K562 (cell line): ENCODE measurements around the gene TRMT2A. TPM values are rescaled to one million over a fixed set of nuclear protein-coding genes. Genes with fewer than 3 reads are reported as not detected.

Source experiments
- ATAC-seq: fragments of 200-7000 bp; cut with Tn5 transposase; 3 replicates; pipeline ENCODE4 v1.9.1; 2020; ENCODE audit warnings: moderate library complexity
- BruUV-seq: library from RNA; stranded (reverse); fragments of 400-500 nt; replicated peaks from 2 replicates; lab custom pipeline; 2021; lab: Mats Ljungman, UMichigan
- CTCF ChIA-PET: fragments of 300-600 bp; formaldehyde crosslinking; extraction: SDS; loops from one replicate; lab custom pipeline; 2021; ENCODE audit warnings: low intra/inter-chr PET ratio; lab: Yijun Ruan, JAX
- POLR2A ChIA-PET: fragments of 300-600, 350-650 bp; sonication (Branson Sonifier 250); formaldehyde crosslinking; extraction: SDS; loops from one replicate; lab custom pipeline; 2021; ENCODE audit warnings: antibody characterized with exemption, inconsistent platforms; lab: Yijun Ruan, JAX
- DNase-seq, 4 experiments: peaks; one replicate each; pipeline versions ENCODE4 v3.0.0 to v3.0.0-alpha.2; 2011 to 2018; ENCODE audit warnings: low spot score in 3 of 4, mixed read lengths in 3 of 4; ENCODE audit errors: extremely low read depth in 1 of 4
- FAIRE-seq: peaks from 2 replicates; lab custom pipeline; 2011; peaks lifted over from hg19 to GRCh38; lab: Jason Lieb, UNC
- H2AFZ ChIP-seq: 2 replicates; pipeline ENCODE4 v1.6.0; 2011; ENCODE audit warnings: low read depth, low read length, control low read depth, inconsistent platforms
- H3K27ac ChIP-seq: fragments of 200-600 bp; 3 replicates; pipeline ENCODE4 v1.8.0; 2011; ENCODE audit warnings: low read depth, mild to moderate bottlenecking, control low read depth, inconsistent platforms, low read length, moderate library complexity, mixed read lengths; ENCODE audit errors: extremely low read depth
- H3K27me3 ChIP-seq, 2 experiments: fragments of 300-600 bp in 1 of 2; 2 replicates in 1 of 2; 3 replicates in 1 of 2; pipeline versions ENCODE4 v1.6.0 to v1.8.0; 2011; ENCODE audit warnings: inconsistent platforms in 2 of 2, low read length in 2 of 2, mild to moderate bottlenecking in 1 of 2, mixed read lengths in 1 of 2, moderate library complexity in 1 of 2; ENCODE audit not compliant: control insufficient read depth in 2 of 2, insufficient read depth in 2 of 2
- H3K36me3 ChIP-seq: fragments of 300-600 bp; 3 replicates; pipeline ENCODE4 v1.8.0; 2011; ENCODE audit warnings: mild to moderate bottlenecking, low read length, inconsistent platforms; ENCODE audit not compliant: control insufficient read depth, insufficient read depth
- H3K4me1 ChIP-seq, 2 experiments: fragments of 200-600 bp in 1 of 2; replicated peaks in 1 of 2; 2 replicates in 1 of 2; 3 replicates in 1 of 2; pipeline versions ENCODE4 v1.5.1 to v1.8.0; 2011; ENCODE audit warnings: inconsistent platforms in 2 of 2, low read length in 2 of 2, mild to moderate bottlenecking in 1 of 2, mixed read lengths in 1 of 2, moderate library complexity in 1 of 2; ENCODE audit not compliant: control insufficient read depth in 2 of 2, insufficient read depth in 2 of 2
- H3K4me2 ChIP-seq: 2 replicates; pipeline ENCODE4 v1.6.1; 2011; ENCODE audit warnings: low read length, control low read depth, inconsistent platforms, mixed read lengths; ENCODE audit not compliant: insufficient read depth
- H3K4me3 ChIP-seq: fragments of 200-600 bp; sonication (generic), shearing (Covaris generic); 2 replicates; pipeline ENCODE4 v1.5.1; 2016; ENCODE audit warnings: control low read depth, inconsistent platforms
- H3K79me2 ChIP-seq: fragments of 200-600 bp; 3 replicates; pipeline ENCODE4 v1.8.0; 2011; ENCODE audit warnings: low read length, inconsistent platforms; ENCODE audit not compliant: control insufficient read depth, insufficient read depth
- H3K9ac ChIP-seq, 2 experiments: 2 replicates each; pipeline versions ENCODE4 v1.6.0 to v1.6.1; 2011; ENCODE audit warnings: low read depth in 2 of 2, low read length in 2 of 2, control low read depth in 1 of 2, inconsistent platforms in 1 of 2, mild to moderate bottlenecking in 1 of 2, mixed read lengths in 1 of 2; ENCODE audit not compliant: insufficient read depth in 1 of 2
- H3K9me1 ChIP-seq: one replicate; pipeline ENCODE4 v1.6.0; 2011; ENCODE audit warnings: inconsistent platforms, mild to moderate bottlenecking, low read length, moderate library complexity; ENCODE audit not compliant: control insufficient read depth, insufficient read depth
- H3K9me3 ChIP-seq: replicated peaks from 2 replicates; pipeline ENCODE4 v1.5.1; 2011; ENCODE audit warnings: low read depth, low read length, inconsistent platforms; ENCODE audit not compliant: control insufficient read depth, insufficient read depth
- H4K20me1 ChIP-seq: replicated peaks from 2 replicates; pipeline ENCODE4 v1.6.1; 2011; ENCODE audit warnings: low read length, inconsistent platforms, mixed read lengths; ENCODE audit not compliant: control insufficient read depth, insufficient read depth
- BRCA1 ChIP-seq, 2 experiments: fragments of 450-650 bp in 1 of 2; sonication (generic) in 1 of 2; formaldehyde crosslinking in 1 of 2; IDR thresholded peaks; 2 replicates each; pipeline versions ENCODE4 v1.5.0 to v1.6.1; 2017 to 2020; ENCODE audit warnings: mild to moderate bottlenecking in 1 of 2, missing genetic modification reagents in 1 of 2
- FOSL1 ChIP-seq: fragments of 200-800 bp; sonication (Bioruptor generic); conservative IDR thresholded peaks from 2 replicates; pipeline ENCODE4 v1.6.1; 2016; ENCODE audit warnings: missing genetic modification characterization, missing compliant biosample characterization
- HNRNPH1 ChIP-seq: fragments of 200-400 bp; formaldehyde crosslinking; optimal IDR thresholded peaks from 2 replicates; pipeline ENCODE3; 2017; ENCODE audit warnings: low read depth, mild to moderate bottlenecking, low read length, moderate library complexity
- HNRNPLL ChIP-seq: fragments of 200-400 bp; formaldehyde crosslinking; IDR thresholded peaks from 2 replicates; pipeline ENCODE4 v1.6.1; 2017; ENCODE audit warnings: low read length, low read depth, mild to moderate bottlenecking; ENCODE audit not compliant: poor library complexity, severe bottlenecking
- MYBL2 ChIP-seq, 2 experiments: fragments of 450-650 bp in 1 of 2; sonication (generic) in 1 of 2; formaldehyde crosslinking in 1 of 2; IDR thresholded peaks; 2 replicates each; pipeline versions ENCODE4 v1.6.1 to v1.8.1; 2017 to 2022; ENCODE audit warnings: borderline replicate concordance in 1 of 2, inconsistent platforms in 1 of 2, low read depth in 1 of 2, mild to moderate bottlenecking in 1 of 2, missing genetic modification reagents in 1 of 2, moderate library complexity in 1 of 2
- STAG1 ChIP-seq: sonication (generic); formaldehyde crosslinking; IDR thresholded peaks from 2 replicates; pipeline ENCODE4 v1.5.0; 2020; ENCODE audit warnings: missing genetic modification reagents, borderline replicate concordance
- YY1 ChIP-seq, 3 experiments: IDR thresholded peaks; 2 replicates each; pipeline ENCODE4 v1.6.1; 2011; ENCODE audit warnings: low read length in 2 of 3, mild to moderate bottlenecking in 2 of 3, moderate library complexity in 2 of 3, borderline replicate concordance in 1 of 3, control low read depth in 1 of 3, low read depth in 1 of 3; ENCODE audit not compliant: insufficient read depth in 3 of 3, insufficient replicate concordance in 2 of 3, control insufficient read depth in 1 of 3, insufficient read length in 1 of 3; ENCODE audit errors: extremely low read depth in 1 of 3
- ZNF174 ChIP-seq: fragments of 250-450 bp; sonication (Bioruptor Pico); IDR thresholded peaks from 2 replicates; pipeline ENCODE4 v1.4.0; 2020; ENCODE audit warnings: mild to moderate bottlenecking
- ZNF282 ChIP-seq: sonication (generic); formaldehyde crosslinking; IDR thresholded peaks from 2 replicates; pipeline ENCODE4 v1.8.1; 2023; ENCODE audit warnings: missing genetic modification reagents
- WGBS: fragments of 100-300 bp; shearing (Covaris generic); methylation state at CpG from one replicate; pipeline ENCODE4 v1.1.6; 2016; ENCODE audit warnings: low coverage, mixed read lengths; ENCODE audit not compliant: insufficient coverage; ENCODE audit errors: missing lambda C conversion rate; 5-methylcytosine and 5-hydroxymethylcytosine counted together
- in situ Hi-C: fragments of 300-500 bp; cut with MboI; formaldehyde crosslinking; loops from 4 replicates; pipeline ENCODE4 v1.15.0; 2018; ENCODE audit warnings: inconsistent platforms, mixed read lengths
- intact Hi-C: fragments of 100-400 bp; cut with micrococcal nuclease; formaldehyde crosslinking; loops from 2 replicates; pipeline ENCODE4 v1.14.2; 2022
- polyA plus RNA-seq, 8 experiments: library from polyadenylated mRNA; depleted of rRNA in 4 of 8; stranded (reverse) in 5 of 8; unstranded in 3 of 8; fragments of >200 nt; fragmentation: Nextera tagmentation in 2 of 8; fragmentation: Illumina TruSeq in 1 of 8; extraction: Ambion mirVana in 2 of 8; extraction: Trizol in 1 of 8; gene quantifications; 2 replicates each; pipeline versions ENCODE4 v1.2.1 to v1.2.3, GENCODE V29; 2011 to 2014; ENCODE audit warnings: inconsistent platforms in 1 of 8, missing spikeins in 1 of 8
- total RNA-seq, 7 experiments: library from RNA; depleted of rRNA in 6 of 7; stranded (reverse); fragments of >200 nt in 6 of 7; fragmentation: Illumina TruSeq in 2 of 7; extraction: Trizol in 2 of 7; gene quantifications; 2 replicates each; pipeline versions ENCODE4 v1.2.1 to v1.2.3, GENCODE V29; 2011 to 2021; ENCODE audit warnings: low replicate concordance in 1 of 7
- TF ChIP-seq, protein P1 (sequence below), 2 experiments: fragments of 450-650 bp in 1 of 2; sonication (generic) in 1 of 2; formaldehyde crosslinking; conservative IDR thresholded peaks; 2 replicates each; pipeline versions ENCODE4 v1.4.0 to v1.8.1; 2020 to 2022; ENCODE audit warnings: mild to moderate bottlenecking in 1 of 2, missing genetic modification reagents in 1 of 2
- TF ChIP-seq, protein P2 (sequence below): sonication (generic); formaldehyde crosslinking; IDR thresholded peaks from 2 replicates; pipeline ENCODE4 v1.8.1; 2022; ENCODE audit warnings: missing genetic modification reagents

TRMT2A gene
- total and polyA plus RNA-seq, 9 of the 15 experiments (the other 6 are each of a cell fraction or from before 2014, with no cell fraction given), result 1.6 to 265 (median 140) TPM

DNA sequence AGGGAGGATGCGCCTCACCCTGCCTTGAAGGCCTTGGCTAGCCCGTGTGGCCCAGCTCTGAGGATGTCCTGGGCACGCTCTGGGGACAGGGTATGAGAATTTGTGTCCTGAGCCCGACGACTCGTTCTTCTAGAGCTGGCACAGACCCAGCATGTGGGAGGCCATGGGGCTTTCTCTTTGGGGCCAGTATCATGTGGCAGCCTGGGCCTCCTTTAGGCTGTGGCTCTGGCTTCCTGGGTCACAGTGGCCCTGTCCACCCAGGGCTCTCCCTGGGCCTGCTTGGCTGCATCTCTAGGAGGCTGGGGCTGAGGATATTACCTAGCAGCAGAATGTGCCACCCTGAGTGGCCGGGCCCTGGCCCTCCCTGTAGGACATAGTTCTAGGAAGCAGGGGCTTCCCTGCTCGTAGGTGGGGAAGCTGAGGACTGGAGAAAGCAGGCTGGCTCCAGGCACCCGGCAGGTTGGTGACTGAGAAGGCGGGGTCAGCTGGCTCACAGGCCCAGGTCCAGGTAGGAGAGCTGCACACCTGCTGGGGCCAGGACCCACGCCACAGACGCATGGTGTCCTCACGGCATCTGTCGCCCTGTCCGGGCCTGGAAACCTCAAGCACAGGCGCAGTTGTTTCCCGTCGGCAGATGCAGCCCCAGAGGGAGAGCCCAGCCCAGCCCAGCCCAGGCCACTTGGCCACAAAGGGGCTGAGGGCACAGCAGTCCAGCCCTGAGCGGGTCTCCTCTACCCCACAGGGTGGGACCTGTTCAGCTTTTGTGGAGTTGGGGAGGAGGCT, 27.0 kb upstream of the TRMT2A start:
- peaks cover 17% of the 10 kb centered on the region; the same call in 2 of the 3 replicates for H3K36me3 ChIP-seq
- no peak overlapping the region for H2AFZ ChIP-seq
- no peaks in the 10 kb centered on the region for H3K27me3 ChIP-seq
- H3K79me2 ChIP-seq, result no peaks in the 10 kb centered on the region
- TF ChIP-seq, protein P1, sequence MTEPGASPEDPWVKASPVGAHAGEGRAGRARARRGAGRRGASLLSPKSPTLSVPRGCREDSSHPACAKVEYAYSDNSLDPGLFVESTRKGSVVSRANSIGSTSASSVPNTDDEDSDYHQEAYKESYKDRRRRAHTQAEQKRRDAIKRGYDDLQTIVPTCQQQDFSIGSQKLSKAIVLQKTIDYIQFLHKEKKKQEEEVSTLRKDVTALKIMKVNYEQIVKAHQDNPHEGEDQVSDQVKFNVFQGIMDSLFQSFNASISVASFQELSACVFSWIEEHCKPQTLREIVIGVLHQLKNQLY (CRISPR knock-in tag; conservative IDR thresholded peaks at IDR 0.05), result 0 out of 4 replicates have a peak, but pooled peaks of 1 of the 2 experiments have one; percentile 37
- TF ChIP-seq, protein P2, sequence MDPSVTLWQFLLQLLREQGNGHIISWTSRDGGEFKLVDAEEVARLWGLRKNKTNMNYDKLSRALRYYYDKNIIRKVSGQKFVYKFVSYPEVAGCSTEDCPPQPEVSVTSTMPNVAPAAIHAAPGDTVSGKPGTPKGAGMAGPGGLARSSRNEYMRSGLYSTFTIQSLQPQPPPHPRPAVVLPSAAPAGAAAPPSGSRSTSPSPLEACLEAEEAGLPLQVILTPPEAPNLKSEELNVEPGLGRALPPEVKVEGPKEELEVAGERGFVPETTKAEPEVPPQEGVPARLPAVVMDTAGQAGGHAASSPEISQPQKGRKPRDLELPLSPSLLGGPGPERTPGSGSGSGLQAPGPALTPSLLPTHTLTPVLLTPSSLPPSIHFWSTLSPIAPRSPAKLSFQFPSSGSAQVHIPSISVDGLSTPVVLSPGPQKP, result 0 out of 2 replicates have a peak, but pooled peaks have one; percentile 42
- 0 out of 2 replicates have a peak, but pooled peaks have one; percentile 15 for TF ChIP-seq STAG1 (CRISPR knock-in tag)
- TF ChIP-seq FOSL1 (tag), result no peak
- TF ChIP-seq BRCA1 (IDR thresholded peaks at IDR 0.05), result no peak
- TF ChIP-seq BRCA1 (CRISPR knock-in tag; IDR thresholded peaks at IDR 0.05), result peak; percentile 23; the same call in 1 of the 2 replicates
- TF ChIP-seq ZNF282 (CRISPR knock-in tag), result peak; percentile 94; the same call in 1 of the 2 replicates
- TF ChIP-seq ZNF174, result no peak
- no peak for TF ChIP-seq HNRNPLL
- TF ChIP-seq YY1 (IDR thresholded peaks at IDR 0.05; ENCODE audit: borderline replicate concordance in 1 of 3, control insufficient read depth in 1 of 3, extremely low read depth in 1 of 3, insufficient read depth in 3 of 3, insufficient read length in 1 of 3, insufficient replicate concordance in 2 of 3, low read depth in 1 of 3, low read length in 2 of 3), result no peak
- TF ChIP-seq HNRNPH1, result no peak
- no peak for TF ChIP-seq MYBL2 (IDR thresholded peaks at IDR 0.05; ENCODE audit: low read depth)
- TF ChIP-seq MYBL2 (CRISPR knock-in tag; IDR thresholded peaks at IDR 0.05; ENCODE audit: borderline replicate concordance), result peak; percentile 82; the same call in 1 of the 2 replicates
- H3K9me1 ChIP-seq, result peaks cover 10% of the 10 kb centered on the region
- BruUV-seq, result no TSS peak
- ChIA-PET POLR2A (interaction anchor here (0.6 to 2.2 kb wide), 7 partner anchors 10 to 338 kb away, joined by 3 to 10 read pairs (median 3); partner anchors contain the start of gene TRMT2A), CTCF (no interaction called here)
- ATAC-seq (no peak), DNase-seq (no peak), FAIRE-seq (no peak)
- H3K4me3 ChIP-seq, result no peak overlapping the region
- H4K20me1 ChIP-seq, result peaks cover 15% of the 10 kb centered on the region
- no peak overlapping the region for H3K4me2 ChIP-seq
- intact Hi-C loops (no loop called here), in situ Hi-C loops (no loop called here)
- H3K27ac ChIP-seq, result no peak overlapping the region
- WGBS, result 72% methylated on average over 19 of the region's 19 CpGs
- peak overlapping the region in 1 of 2 experiments; percentile 2; a peak in 1 of 4 replicates for H3K9ac ChIP-seq
- no peaks in the 10 kb centered on the region for H3K9me3 ChIP-seq
- H3K4me1 ChIP-seq, result peaks cover 0 to 88% of the 10 kb centered on the region in 2 experiments; a peak in 2 of 5 replicates
